HepG2 (cell line): ENCODE results near the gene CADM2. TPM values are rescaled to one million over a fixed set of nuclear protein-coding genes. Genes with fewer than 3 reads are reported as not detected.

Experiments
- ATAC-seq: fragments of 200-7000 bp; cut with Tn5 transposase; 3 replicates; pipeline ENCODE4 v1.9.1; 2020; ENCODE audit warnings: mild to moderate bottlenecking, moderate library complexity
- BruUV-seq: library from RNA; stranded (reverse); fragments of 400-500 nt; replicated peaks from 2 replicates; lab custom pipeline; 2021; lab: Mats Ljungman, UMichigan
- CTCF ChIA-PET: fragments of 300-600 bp; formaldehyde crosslinking; extraction: SDS; loops from one replicate; lab custom pipeline; 2021; ENCODE audit warnings: low total read pairs, inconsistent platforms, low intra/inter-chr PET ratio; lab: Yijun Ruan, JAX
- POLR2A ChIA-PET: fragments of 350-600 bp; sonication (Branson Sonifier 250); formaldehyde crosslinking; loops from one replicate; lab custom pipeline; 2020; ENCODE audit warnings: antibody characterized with exemption, inconsistent platforms; lab: Yijun Ruan, JAX
- DNase-seq: peaks from one replicate; pipeline ENCODE4 v3.0.0-alpha.2; 2015; ENCODE audit warnings: low spot score
- FAIRE-seq: peaks from 3 replicates; lab custom pipeline; 2011; peaks lifted over from hg19 to GRCh38; lab: Jason Lieb, UNC
- H2AFZ ChIP-seq: one replicate; pipeline ENCODE4 v1.6.1; 2011; ENCODE audit warnings: low read length, inconsistent platforms
- H3K27ac ChIP-seq: fragments of 300-600 bp; 3 replicates; pipeline ENCODE4 v1.8.0; 2011; ENCODE audit warnings: mixed run types, mild to moderate bottlenecking, mixed read lengths, low read length, inconsistent platforms; ENCODE audit not compliant: insufficient read depth; ENCODE audit errors: extremely low read length
- H3K27me3 ChIP-seq, 2 experiments: fragments of 200-600 bp in 1 of 2; 2 replicates in 1 of 2; 3 replicates in 1 of 2; pipeline versions ENCODE4 v1.6.0 to v1.8.0; 2011; ENCODE audit warnings: low read length in 2 of 2, mild to moderate bottlenecking in 2 of 2, moderate library complexity in 2 of 2, inconsistent platforms in 1 of 2; ENCODE audit not compliant: insufficient read depth in 2 of 2, control insufficient read depth in 1 of 2
- H3K36me3 ChIP-seq, 2 experiments: fragments of 200-600 bp in 1 of 2; replicated peaks in 1 of 2; 2 replicates in 1 of 2; 3 replicates in 1 of 2; pipeline versions ENCODE4 v1.5.1 to v1.8.0; 2011; ENCODE audit warnings: low read length in 2 of 2, inconsistent platforms in 1 of 2; ENCODE audit not compliant: insufficient read depth in 2 of 2, control insufficient read depth in 1 of 2
- H3K4me1 ChIP-seq: 2 replicates; pipeline ENCODE4 v1.5.1; 2012; ENCODE audit warnings: low read length, inconsistent platforms; ENCODE audit not compliant: insufficient read depth
- H3K4me2 ChIP-seq: 2 replicates; pipeline ENCODE4 v1.6.0; 2011; ENCODE audit warnings: low read depth, low read length, inconsistent platforms
- H3K4me3 ChIP-seq, 3 experiments: fragments of 200-600 bp in 1 of 3; sonication (generic), shearing (Covaris generic) in 1 of 3; replicated peaks in 1 of 3; 2 replicates each; pipeline ENCODE4 v1.5.1; 2011 to 2016; ENCODE audit warnings: low read length in 3 of 3, inconsistent platforms in 2 of 3, low read depth in 2 of 3, mild to moderate bottlenecking in 2 of 3, control low read depth in 1 of 3, mixed read lengths in 1 of 3; ENCODE audit not compliant: insufficient read depth in 1 of 3
- H3K79me2 ChIP-seq: one replicate; pipeline ENCODE4 v1.6.1; 2011; ENCODE audit warnings: low read length, inconsistent platforms; ENCODE audit not compliant: insufficient read depth
- H3K9ac ChIP-seq: 2 replicates; pipeline ENCODE4 v1.6.0; 2011; ENCODE audit warnings: mild to moderate bottlenecking, low read depth, low read length, inconsistent platforms; ENCODE audit not compliant: insufficient read depth
- H3K9me3 ChIP-seq: 2 replicates; pipeline ENCODE4 v1.5.1; 2012; ENCODE audit warnings: mild to moderate bottlenecking, low read length
- H4K20me1 ChIP-seq: 2 replicates; pipeline ENCODE4 v1.6.0; 2011; ENCODE audit warnings: inconsistent platforms, mild to moderate bottlenecking, low read length, moderate library complexity; ENCODE audit not compliant: insufficient read depth
- KLF15 ChIP-seq: sonication (generic); formaldehyde crosslinking; IDR thresholded peaks from 2 replicates; pipeline ENCODE4 v1.8.1; 2023; ENCODE audit warnings: borderline replicate concordance, mild to moderate bottlenecking, inconsistent platforms, missing genetic modification reagents, mixed read lengths
- NFIB ChIP-seq: sonication (generic); formaldehyde crosslinking; IDR thresholded peaks from 2 replicates; pipeline ENCODE4 v1.9.0; 2021; ENCODE audit warnings: missing genetic modification reagents, mild to moderate bottlenecking, borderline replicate concordance
- RAD51 ChIP-seq: fragments of 450-650 bp; IDR thresholded peaks from 2 replicates; pipeline ENCODE4 v1.6.1; 2016; ENCODE audit warnings: borderline replicate concordance
- RELA ChIP-seq: sonication (generic); formaldehyde crosslinking; IDR thresholded peaks from 2 replicates; pipeline ENCODE4 v1.4.0; 2020; ENCODE audit warnings: missing genetic modification reagents
- SIN3B ChIP-seq: fragments of 150-350 bp; IDR thresholded peaks from 2 replicates; pipeline ENCODE4 v1.6.1; 2014; ENCODE audit warnings: low read length
- TBX3 ChIP-seq: fragments of 450-650 bp; IDR thresholded peaks from 2 replicates; pipeline ENCODE4 v1.6.1; 2017; ENCODE audit warnings: antibody characterized with exemption, mild to moderate bottlenecking, inconsistent platforms, borderline replicate concordance
- ZBTB1 ChIP-seq: sonication (generic); formaldehyde crosslinking; IDR thresholded peaks from 2 replicates; pipeline ENCODE4 v1.4.0; 2020; ENCODE audit warnings: missing genetic modification reagents, borderline replicate concordance
- ZNF383 ChIP-seq: sonication (generic); formaldehyde crosslinking; IDR thresholded peaks from 2 replicates; pipeline ENCODE4 v1.4.0; 2020; ENCODE audit warnings: missing genetic modification reagents, mild to moderate bottlenecking, borderline replicate concordance
- WGBS: methylation state at CpG from one replicate; pipeline ENCODE4 v1.1.6; 2017; ENCODE audit warnings: low lambda C conversion rate; 5-methylcytosine and 5-hydroxymethylcytosine counted together
- in situ Hi-C: cut with HindIII; loops from 2 replicates; pipeline ENCODE4 v1.10.0; 2017; ENCODE audit warnings: low pct_unique_long_range_greater_than_20kb; ENCODE audit not compliant: extremely low pct_ligation_motif_present
- intact Hi-C: fragments of 100-400 bp; cut with micrococcal nuclease; formaldehyde crosslinking; loops from one replicate; pipeline ENCODE4 v1.10.0; 2022; ENCODE audit not compliant: unreplicated experiment
- polyA plus RNA-seq, 8 experiments: library from polyadenylated mRNA; depleted of rRNA in 3 of 8; stranded (reverse) in 7 of 8; unstranded in 1 of 8; fragments of >200 nt; fragmentation: Illumina TruSeq in 4 of 8; extraction: Trizol in 4 of 8; gene quantifications; 2 replicates each; pipeline versions ENCODE4 v1.2.1 to v1.2.3, GENCODE V29; 2011 to 2016; ENCODE audit warnings: low read depth in 4 of 8, missing spikeins in 1 of 8, mixed read lengths in 1 of 8; ENCODE audit not compliant: insufficient read depth in 1 of 8
- total RNA-seq, 5 experiments: library from RNA; depleted of rRNA; stranded (reverse); fragments of >200 nt; fragmentation: Illumina TruSeq; extraction: Trizol; gene quantifications; 2 replicates each; pipeline ENCODE4 v1.2.3, GENCODE V29; 2016; ENCODE audit warnings: low read depth in 1 of 5
- TF ChIP-seq, protein P1 (sequence below): sonication (generic); formaldehyde crosslinking; IDR thresholded peaks from 2 replicates; pipeline ENCODE4 v1.4.0; 2020; ENCODE audit warnings: mild to moderate bottlenecking, missing genetic modification reagents, borderline replicate concordance

CADM2 gene
- total and polyA plus RNA-seq, 2 of the 13 experiments (the other 11 are each of a cell fraction or from before 2014, with no cell fraction given), result not detected

DNA sequence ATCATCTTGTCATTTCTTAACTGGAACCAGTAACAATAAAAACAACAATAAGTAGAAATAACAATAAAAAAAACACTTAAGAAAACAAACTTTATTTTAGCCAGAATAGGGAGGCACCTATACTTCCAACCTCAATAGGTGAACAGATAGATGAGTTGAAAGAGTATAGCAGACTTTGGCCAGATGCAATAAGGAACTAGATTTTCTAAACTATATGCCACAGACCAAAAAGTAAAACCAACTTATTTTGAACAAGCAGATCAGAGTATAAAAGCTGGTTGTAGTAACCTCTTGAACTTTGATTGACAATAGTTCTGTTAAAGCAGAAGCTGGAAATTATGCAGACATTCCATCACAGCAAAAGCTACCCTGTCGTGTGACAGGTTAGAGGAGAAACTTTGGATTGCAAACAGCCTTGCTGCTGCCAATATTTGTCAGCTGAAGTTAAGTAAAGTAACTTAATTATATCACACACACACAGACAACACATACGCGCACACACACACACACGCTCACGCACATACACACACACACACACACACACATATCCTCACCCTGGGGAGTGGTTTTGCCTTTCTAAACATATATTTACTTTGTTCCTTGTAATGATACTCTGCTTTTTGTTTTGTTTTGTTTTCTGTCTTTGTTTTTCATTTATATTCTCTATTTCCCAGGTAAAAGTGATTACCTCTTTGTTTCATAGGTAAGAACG, 1128.5 kb downstream of the CADM2 start (continued):
- TF ChIP-seq KLF15 (CRISPR knock-in tag) (no peak), ZBTB1 (CRISPR knock-in tag) (no peak), ZNF383 (no peak), RELA (CRISPR knock-in tag) (no peak)

DNA sequence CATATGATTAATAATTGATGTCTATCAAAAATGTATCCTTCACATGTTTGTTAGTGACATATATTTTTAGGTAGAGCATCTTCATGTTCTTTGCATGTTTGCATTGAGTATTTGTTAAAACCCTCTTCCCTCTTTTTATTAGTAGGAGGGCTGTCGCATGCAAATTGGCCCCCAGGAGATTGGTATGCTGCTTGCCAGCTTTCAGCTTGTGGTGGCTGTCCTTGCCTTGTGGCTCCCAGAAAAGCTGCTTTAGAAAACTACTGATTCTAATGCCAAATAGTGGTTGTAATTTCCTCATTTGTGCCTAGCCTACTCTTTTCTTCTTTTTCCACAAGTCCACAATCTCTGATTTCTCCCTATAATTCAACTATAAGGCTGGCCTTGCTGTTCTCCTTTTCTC, 1145.4 kb downstream of the CADM2 start:
- no peaks in the 10 kb centered on the region for H4K20me1 ChIP-seq

More for the DNA sequence above, 1145.4 kb downstream of the CADM2 start:
- BruUV-seq, result no TSS peak
- POLR2A ChIA-PET, result no interaction called here
- intact Hi-C loops (no loop called here), in situ Hi-C loops (no loop called here)
- Histone ChIP-seq H2AFZ (no peak overlapping the region), H3K79me2 (no peaks in the 10 kb centered on the region), H3K4me1 (no peaks in the 10 kb centered on the region), H3K4me2 (no peak overlapping the region), H3K4me3 (no peak overlapping the region), H3K9me3 (0 out of 2 replicates have a peak, but pooled peaks cover 7% of the 10 kb centered on the region), H3K36me3 (no peaks in the 10 kb centered on the region), H3K27me3 (no peaks in the 10 kb centered on the region), H3K9ac (no peak overlapping the region), H3K27ac (no peak overlapping the region)
- WGBS, result 0% methylated on average over 1 of the region's 1 CpG
- ATAC-seq, result no peak
- no peak for DNase-seq
- TF ChIP-seq NFIB (no peak), SIN3B (no peak), RAD51 (no peak), TBX3 (no peak)
- TF ChIP-seq, protein P1, sequence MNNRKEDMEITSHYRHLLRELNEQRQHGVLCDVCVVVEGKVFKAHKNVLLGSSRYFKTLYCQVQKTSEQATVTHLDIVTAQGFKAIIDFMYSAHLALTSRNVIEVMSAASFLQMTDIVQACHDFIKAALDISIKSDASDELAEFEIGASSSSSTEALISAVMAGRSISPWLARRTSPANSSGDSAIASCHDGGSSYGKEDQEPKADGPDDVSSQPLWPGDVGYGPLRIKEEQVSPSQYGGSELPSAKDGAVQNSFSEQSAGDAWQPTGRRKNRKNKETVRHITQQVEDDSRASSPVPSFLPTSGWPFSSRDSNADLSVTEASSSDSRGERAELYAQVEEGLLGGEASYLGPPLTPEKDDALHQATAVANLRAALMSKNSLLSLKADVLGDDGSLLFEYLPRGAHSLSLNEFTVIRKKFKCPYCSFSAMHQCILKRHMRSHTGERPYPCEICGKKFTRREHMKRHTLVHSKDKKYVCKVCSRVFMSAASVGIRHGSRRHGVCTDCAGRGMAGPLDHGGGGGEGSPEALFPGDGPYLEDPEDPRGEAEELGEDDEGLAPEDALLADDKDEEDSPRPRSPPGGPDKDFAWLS (CRISPR knock-in tag), result no peak
- CTCF ChIA-PET, result no interaction called here
- no peak for FAIRE-seq
